GM13976 (cell line): ENCODE results near the gene SIRT4.

Source experiments
- DNase-seq: peaks from one replicate; pipeline ENCODE4 v3.0.0; 2012; ENCODE audit warnings: low spot score
- CTCF ChIP-seq: IDR thresholded peaks from 2 replicates; pipeline ENCODE4 v1.5.1; 2012; ENCODE audit warnings: borderline replicate concordance, mild to moderate bottlenecking; ENCODE audit not compliant: insufficient read depth; ENCODE audit errors: extremely low read depth, missing control alignments, control extremely low read depth
- in situ Hi-C: fragments of 300-500 bp; cut with MboI; formaldehyde crosslinking; loops from one replicate; pipeline ENCODE4 v1.12.0; 2022; ENCODE audit warnings: low sequenced_read_pairs, mixed read lengths, inconsistent platforms; ENCODE audit not compliant: unreplicated experiment

SIRT4 gene

GRCh38 chr12:120292411-120292660 lies 9.8 kb upstream of the SIRT4 start:
- in situ Hi-C loops: no loop called here
- DNase-seq: no peak
- no peak for TF ChIP-seq CTCF

DNA sequence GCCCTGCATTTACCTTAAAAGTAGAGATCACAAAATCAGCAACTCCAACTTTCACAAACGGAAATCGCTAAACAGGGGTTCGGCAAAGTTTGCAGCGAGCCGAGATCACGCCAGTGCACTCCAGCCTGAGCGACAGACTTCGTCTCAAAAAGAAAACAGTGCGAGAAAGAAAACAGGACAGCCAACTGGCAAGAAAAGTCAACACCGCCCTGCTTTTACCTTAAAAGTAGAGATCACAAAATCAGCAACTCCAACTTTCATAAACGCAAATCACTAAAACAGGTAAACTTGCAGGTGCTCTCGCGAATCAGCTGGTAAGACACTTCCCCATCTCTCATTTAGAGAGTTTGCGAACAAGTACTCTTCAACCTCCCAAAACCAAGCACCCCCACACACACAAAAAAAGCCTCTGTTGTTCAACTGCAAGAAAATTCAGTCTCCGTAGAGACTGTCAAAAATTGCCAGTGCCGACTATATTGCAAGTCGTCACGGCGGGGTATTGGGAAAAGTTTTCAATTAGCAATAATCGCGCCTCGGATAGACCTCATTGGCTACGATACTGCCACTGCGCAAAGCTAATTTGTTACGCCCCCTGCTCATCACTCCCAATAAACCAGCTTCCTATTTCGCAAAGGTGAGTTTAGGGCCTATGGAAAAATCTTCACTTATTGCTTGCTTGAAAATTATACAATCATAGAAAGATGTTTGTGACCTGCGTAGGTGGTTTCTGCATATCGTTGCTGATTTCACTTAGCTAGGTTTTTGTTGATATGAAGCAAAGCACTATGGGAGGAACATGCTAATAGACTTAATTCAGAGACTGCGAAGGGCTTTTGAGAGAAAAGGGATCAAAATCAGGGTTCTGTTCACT lies 9.2 kb upstream of the SIRT4 start, which contains the start of gene RNU4-1:
RNU4-1 (minus strand) TSS at position 577 of the 871 bp plus-strand sequence.
- peak; percentile 71 for DNase-seq
- TF ChIP-seq CTCF: no peak
- in situ Hi-C loops: no loop called here

GRCh38 chr12:120314220-120314619 lies 12.1 kb downstream of the SIRT4 start:
- TF ChIP-seq CTCF: no peak
- no peak for DNase-seq
- in situ Hi-C loops: no loop called here

- in situ Hi-C loops: no loop called here
Measured at GRCh38 chr12:120316798-120317223, 14.7 kb downstream of the SIRT4 start.

DNA sequence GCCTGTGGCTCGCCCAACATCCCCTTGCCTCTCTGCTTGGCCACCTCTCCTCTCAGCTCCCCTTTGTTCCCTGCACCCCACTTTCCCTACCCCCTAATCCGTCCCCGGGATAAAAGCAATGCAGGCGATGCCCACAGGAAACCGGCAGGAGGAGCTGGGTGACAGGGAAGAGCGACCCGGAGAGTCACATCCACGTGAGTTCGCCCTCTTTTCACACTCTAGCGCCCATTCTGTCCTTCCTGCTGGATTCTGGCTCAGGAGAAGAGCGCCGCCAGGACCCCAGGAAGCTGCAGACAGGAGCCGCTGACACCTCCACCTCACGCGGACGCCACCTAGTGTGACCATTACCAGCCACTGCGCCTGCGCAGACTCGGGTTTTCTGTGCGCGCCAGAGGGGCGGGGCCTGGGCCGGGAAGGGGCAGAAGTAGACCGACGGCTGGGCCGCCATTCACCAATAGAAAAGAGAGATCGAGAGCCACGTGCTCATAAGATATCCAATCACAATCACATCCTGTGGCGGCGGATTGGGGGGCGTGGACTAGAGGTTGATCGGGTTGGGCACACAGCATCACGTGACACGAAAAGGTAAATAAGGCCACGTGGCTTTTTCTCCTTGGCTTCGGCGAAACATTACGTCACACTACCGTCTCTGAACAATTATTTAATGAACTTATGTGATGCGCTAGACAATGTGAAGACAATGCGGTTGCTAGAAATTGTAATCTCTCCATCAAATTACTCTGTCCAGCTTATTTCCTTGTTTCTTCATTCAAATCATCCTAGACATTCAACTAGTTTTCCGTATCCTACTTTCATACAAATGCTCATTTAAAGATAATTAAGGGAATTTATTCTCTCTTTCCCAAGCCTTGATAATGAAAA lies 15.3 kb downstream of the SIRT4 start:
- peak; percentile 10 for TF ChIP-seq CTCF
- peak; percentile 98 for DNase-seq
- in situ Hi-C loops: no loop called here

More at GRCh38 chr12:120316798-120317223, 14.7 kb downstream of the SIRT4 start:
- no peak for TF ChIP-seq CTCF
- no peak for DNase-seq

DNA sequence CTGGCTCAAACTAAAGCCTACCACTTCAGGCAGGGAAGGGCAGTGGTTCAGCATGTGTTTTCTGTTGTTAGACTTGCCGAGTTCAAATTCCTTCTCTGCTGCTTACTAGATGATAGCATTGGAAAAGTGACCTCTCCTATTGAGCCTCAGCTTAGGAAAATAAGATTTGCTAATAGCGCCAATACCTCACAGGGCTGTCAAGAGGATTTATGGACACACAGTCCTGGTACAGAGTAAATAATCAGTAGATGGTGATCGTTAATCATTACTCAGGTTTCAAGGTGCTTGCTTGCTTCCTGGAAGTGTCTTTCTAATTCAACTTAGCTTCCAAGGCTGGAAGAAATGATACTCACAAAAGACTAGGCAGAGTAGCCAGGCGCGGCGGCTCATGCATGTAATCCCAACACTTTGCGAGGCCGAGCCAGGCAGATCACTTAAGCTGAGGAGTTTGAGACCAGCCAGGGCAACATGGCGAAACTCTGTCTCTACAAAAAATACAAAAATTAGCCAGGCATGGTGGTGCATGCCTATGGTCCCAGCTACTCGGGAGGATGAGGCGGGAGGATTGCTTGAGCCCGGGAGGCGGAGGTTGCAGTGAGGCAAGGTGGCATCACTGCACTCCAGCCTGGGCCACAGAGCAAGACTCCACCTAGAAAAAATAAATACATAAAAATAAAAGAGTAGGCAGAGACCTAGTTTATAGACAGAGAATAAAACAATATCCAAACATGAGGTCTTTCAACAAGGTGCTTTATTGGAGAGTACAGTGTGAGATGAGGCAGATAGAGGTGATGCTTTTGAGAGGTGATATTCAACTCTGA lies 19.5 kb downstream of the SIRT4 start:
- in situ Hi-C loops: no loop called here
- TF ChIP-seq CTCF: no peak
- no peak for DNase-seq
